ENCODE results near the gene SP100.
"Not testable (repeated sequence)": the region's sequence is repeated elsewhere in the genome, so short reads cannot be mapped to it uniquely, and the experiment has no call there.

SP100 gene

DNA sequence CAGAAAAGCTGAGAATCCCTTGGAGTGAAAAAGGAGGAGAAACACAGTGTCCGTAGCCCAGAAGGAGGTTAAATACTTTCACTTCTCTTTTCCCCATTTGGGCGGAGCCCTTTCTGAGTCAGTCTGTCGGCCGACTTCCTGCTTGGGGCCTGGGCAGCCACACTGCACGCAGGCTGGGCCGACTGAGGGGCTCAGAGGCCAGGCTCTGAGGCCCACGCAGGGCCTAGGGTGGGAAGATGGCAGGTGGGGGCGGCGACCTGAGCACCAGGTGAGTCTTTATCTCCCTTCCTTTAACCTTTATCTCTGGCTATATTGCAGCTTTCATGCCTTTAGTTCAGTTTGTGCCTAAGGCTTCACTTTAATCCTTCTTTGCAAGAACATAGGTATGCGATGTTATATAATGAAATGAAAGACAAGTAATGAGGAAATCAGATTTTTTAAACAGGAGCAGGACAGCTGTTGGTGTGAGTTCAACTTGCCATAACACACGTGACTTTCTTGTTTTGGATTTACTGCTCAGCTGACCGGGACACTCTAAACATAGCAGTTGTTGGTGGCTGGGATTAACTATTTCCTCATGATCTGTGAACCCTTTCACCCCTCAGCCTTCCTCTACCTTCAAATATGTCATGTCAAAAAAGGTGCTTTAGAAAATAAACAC, at the start of gene SP100:
Gene SP100, plus strand, starts transcription at position 141 of the 661 bp plus-strand sequence. Its CDS starts 96 bp downstream, at position 237.
- peak; percentile 95 for DNase-seq

DNA sequence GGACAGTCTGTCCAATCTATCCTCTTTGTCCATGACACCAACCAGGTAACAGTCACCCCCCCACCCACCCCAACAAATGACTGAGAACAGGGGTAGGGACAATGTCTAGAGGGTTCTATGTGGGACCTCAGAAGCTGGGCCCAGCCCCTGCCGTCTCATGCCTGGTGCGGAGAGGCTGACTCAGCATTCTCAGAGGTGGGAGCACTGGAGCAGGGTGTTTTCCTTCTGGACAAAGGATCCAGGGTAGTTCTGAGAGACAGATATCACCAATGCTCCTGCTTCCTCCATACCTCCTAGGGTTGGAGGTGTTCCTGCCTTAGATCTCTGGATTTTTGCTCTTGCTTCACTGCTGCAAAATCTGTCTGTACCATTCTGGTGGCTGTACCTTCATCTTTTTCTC, 33.9 kb upstream of the SP100 start:
- DNase-seq: no peak

DNA sequence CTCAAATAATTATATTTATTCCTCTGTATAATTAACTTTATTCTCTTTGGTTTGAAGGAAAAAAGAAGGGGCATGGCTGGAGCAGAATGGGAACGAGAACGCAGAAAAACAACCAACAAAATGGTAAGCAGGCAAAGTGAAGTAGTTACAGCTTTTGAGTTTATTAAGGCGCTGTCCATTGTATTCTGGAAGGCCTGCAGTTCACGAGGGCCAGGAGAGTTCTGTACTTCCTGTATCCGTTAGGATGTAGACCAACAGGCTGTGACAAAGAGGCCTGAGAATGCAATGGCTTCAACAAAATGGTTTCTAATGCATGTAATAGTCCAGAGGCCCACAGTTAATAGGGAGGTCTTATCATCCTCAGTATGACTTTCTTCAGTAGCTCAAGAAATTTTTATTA, 32.5 kb upstream of the SP100 start:
- DNase-seq: no peak

DNA sequence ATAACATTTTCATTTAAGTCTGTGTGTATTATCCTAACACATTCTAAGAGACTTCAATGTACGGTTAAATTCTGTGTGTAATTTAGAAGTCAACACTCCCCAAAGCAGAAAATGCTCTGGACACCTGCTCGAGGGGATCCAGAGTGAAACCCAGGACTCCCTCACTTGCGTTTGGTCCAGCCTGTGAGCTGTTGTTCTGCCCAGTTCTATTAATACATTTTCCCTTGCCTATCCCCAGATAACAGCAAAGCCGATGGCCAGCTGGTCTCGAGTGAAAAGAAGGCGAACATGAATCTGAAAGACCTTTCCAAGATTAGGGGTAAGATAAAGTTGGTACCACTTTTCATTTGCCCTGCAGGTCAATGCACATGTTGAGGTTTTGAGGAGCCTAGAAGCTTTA, 31.0 kb upstream of the SP100 start:
- no peak for DNase-seq

DNA sequence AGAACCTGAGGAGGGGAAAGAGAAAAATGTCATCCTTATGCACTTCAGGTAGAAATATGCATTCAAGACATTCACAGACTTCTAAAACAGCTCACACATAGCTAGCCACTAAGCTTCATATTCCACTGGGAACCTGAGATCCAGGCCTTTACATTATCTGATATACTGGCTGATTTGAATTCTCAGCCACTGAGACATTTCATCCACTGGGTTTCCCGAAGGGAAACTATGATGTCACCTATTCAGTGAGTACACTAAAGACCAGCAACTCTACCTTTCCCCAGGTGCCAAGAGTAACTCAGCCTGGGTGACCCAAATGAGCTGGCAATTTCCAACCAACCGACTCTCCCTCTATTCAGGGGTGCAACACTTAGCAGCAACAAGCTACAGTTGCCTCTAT, 21.7 kb upstream of the SP100 start:
- no peak for DNase-seq

DNA sequence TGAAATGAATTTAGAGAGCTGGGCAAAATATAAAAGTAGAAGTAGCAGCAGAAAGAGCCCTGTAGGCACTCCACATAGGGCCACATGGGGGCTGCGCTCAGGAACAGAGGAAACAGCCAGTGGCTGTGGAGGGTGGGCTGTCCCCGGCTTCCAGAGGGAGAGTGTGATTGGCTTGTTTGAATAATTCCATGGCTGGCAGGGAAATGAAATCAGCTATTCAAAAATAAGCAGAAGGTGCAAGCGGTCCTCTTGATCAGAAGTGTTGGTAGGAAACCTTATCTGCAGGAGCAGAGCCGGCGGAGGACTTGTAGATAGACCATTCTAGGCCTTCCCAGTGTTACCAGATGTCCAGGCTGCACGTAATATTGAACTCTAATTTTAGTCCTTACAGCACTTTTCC, 17.3 kb upstream of the SP100 start:
- DNase-seq: not testable (repeated sequence)

DNA sequence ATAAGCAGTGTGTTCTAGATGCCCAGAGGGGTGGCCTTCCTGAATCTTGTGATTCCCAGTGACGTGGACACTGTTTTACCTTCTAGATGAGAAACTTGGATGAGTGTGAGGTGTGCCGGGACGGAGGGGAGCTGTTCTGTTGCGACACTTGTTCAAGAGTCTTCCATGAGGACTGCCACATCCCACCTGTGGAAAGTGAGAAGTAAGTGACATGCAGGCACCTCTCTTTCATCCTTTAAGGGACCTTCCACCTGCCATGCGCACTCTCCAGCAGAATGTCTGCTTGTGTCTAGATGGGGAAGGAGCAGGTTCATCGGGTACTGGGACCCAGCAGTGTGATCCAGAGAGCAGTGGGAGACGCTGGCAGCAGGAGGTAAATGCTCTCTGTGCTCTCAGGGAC, 16.0 kb upstream of the SP100 start:
- no peak for DNase-seq

DNA sequence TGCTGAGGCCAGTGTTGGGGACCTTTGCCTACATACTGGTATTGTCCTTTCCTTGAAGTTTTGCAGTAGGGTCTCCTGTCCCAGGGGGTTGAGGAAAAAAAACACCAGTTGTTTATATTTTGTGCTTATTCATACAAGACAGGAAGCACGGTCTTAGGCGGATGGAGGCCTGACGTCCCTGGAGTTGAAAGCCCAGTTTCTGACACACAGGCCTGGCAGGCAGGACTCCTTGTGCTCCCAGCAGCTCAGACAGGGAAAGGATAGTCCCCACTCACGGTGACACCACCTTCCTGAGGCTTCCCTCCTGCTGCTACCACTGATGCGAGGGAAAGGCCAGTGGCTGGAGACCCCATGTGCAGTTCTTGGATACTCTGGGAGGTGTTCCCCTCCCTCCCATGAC, 15.5 kb upstream of the SP100 start:
- DNase-seq: no peak

DNA sequence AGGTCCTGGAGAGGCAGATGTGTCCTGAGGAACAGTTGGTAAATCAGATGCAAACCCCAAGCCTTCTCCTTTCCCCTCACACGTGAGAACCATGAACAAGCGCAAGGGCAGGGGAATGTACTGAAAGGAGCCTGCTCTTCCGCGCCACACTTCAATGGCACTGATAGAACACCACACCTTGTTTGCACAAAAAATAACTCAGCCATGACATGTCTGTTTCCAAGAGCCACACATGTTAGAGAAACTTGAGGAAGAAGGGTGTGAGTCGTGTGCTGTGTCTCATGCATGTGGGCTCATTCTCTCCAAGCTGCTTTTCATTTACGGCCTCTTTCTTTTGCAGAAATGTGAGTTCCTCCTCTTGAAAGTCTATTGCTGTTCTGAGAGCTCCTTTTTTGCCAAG, 15.0 kb upstream of the SP100 start:
- not testable (repeated sequence) for DNase-seq

DNA sequence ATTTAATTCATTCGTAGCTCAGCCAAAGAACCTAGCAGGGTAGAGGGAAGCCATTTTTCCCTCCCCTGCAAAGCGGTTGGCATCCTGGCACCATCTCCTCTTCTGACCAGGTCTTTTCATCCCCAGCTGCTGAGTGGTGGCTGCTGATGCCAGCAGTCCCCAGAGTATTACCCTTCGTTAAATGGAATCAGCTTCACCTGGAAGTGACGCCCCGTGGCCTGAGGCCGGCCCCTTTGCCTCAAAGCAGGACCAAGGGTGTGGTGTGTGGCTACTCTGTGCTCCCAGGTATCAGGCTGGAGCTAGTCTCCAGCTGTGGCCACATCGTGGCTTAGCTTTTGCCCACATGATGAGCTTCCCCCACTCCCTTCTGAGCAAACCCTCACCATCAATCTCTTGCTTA, 12.3 kb upstream of the SP100 start:
- no peak for DNase-seq

DNA sequence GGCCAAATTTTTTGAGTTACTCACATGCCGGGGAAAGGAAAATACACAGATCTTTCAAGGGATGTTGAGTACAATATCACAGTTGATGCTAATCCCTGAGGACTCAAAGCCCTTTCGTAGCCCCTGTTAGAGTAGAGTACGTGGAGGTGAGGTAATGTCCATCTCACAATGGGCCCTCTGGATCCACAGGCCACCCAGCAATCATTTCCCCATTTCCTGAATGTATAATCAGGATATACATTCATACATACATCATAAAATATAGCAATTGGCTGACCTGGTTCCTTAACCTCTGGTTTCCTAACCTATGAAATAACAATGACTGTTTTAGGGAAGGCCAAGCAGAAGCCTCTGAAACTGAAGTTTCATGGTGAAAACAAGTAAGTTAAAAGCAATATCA, 10.2 kb upstream of the SP100 start:
- DNase-seq: no peak

DNA sequence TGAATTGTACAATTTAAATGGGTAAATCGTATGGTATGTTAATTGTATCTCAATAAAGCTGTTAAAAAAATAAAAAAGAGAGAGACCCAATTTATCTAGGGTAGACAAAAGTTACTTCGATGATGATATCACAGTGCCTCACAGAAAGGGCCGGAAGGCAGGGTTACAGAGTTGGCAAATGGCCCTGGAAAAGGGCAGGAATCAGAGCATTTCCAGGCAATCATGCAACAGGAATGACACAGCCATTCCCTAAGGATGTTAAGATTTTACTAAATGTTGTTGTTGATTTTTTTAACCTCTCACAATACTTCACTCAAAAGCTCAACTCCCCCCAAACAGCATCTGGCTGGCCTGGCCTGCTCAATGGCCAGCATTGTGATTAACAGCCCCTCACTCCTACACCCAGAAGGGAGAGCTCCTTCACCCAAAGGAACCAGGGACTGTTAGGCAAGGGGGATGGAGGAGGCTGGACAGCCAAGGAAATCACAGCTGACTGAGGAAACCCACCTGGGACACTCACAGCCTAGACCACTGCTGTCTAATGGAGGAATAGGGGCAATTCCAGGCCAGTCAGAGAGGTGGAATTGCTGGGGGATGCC, 7.7 kb upstream of the SP100 start:
- DNase-seq: no peak

DNA sequence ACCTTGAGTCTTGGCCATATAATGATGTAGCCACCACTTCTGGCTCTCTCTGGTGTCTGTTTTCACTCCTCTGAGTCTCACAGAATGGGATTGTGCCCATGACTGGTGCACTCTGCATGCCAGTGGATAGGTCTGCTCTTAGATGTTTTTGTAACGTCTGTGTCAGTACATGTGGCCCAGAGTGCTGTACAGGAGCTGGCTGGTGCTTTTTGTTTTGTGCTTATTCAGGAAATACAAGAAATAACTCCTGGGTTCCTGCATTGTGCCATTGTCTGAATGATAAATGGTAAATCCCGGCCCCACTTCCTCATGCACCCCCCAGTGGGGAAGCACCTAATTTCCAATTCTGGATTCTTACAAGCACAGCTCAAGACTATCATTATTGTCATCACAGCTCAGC, 6.7 kb upstream of the SP100 start:
- DNase-seq: peak; percentile 70

DNA sequence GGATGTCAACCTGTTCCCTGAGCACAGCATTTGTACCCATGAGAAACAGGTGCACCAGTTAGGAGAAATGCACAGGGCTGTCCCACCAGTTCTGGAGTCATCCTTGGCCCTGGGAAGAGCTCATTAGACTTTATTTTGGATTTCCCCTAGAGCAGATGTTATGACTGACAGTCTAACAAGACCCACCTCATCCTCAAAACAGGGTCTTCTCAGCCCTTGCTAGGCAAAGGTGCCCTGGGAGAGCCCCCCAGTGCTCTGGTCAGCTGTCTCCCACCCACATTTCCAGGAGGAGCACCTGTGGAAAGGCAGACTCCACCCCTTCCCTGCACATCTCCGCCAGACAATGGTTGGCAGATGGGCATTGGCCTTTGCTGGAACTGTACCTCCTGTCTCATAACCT, 5.7 kb upstream of the SP100 start:
- DNase-seq: no peak

DNA sequence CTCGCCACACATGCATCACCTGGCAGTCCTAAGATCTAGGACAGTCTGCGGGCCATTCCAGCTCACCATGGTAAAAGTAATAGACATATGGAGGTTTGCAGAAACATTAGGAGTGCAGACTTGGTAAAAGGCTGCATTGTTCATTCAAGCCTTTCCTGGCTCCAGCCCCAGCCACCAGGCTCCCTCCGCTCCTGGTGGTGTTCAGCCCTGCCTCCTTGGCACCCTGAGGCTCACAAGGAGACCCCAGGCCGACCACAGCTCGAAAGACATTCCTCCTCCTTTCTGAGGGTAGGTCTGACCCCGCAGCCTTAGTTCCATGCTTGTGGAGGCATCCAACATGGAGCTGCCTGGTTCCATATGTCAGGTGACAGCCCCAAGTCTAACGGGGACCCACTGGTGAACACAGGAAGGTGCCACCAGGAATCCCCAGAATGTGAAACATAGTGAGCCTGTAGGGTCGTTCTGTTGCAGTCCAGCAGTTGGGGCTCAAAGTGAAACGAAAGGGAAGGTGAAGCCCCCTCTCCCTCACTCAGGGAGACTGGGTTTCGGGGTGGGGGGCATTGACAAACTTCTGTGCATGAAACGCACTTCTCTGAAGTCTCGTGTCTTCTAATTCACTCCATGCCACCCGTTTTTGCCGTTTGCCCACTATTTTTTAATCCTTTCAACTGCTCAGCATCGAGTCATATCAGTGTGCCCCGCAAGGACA, 5.0 kb upstream of the SP100 start:
- no peak for DNase-seq

DNA sequence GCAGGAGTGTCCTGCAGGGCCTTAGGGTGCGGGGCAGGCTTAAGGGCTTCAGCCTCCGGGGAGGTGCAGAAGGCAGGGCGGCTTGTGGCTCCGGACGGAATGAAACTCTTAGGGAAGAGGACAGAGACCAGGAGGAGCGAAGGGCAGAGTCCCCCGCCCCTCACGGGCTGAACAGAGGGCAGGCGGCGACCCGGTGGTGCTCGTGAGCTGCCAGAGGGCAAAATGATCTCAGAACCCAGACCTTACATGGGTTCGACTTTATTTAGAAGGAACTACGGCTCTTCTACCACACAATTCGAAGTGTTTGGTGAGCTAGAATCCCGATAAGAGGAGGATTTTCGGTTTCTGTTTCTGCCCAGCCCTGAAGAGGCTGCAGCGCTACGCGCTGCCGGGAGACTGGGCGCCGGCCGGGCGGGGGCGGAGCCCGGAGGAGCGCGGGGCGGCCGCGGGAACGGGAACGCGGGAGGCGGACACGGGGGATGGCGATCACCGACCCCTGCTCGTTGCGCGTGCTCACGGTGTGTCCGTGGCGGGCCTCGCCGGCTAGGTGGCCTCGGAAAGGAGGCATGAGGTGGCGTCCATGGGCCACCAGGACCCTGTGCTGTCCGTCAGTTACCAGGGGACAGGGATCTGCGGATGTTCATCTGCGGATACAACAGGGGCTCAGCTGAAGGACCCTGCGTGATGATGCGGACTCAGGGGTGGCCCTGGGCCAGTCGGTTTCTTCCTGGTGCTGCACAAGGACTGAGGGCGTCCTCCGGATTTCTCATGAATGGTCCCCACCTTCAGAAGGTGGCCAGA, 4.2 kb upstream of the SP100 start:
- peak; percentile 88 for DNase-seq

DNA sequence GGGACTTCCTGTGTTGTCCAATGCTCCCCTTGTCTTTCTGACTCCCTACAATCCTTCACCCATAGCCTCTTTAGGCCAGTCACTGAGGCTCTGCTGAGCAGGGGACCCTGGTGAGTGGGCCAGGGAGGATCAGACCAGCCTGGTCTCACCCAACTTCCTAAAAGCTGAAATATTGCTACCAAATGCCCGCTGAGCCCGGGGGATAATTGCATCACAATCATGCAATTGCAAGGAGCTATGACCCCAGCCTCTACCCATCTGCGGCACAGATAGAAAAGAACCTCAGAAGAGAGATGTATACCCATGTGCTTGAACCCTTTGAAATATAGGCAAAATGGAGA, 3.7 kb upstream of the SP100 start:
- peak; percentile 69 for DNase-seq

DNA sequence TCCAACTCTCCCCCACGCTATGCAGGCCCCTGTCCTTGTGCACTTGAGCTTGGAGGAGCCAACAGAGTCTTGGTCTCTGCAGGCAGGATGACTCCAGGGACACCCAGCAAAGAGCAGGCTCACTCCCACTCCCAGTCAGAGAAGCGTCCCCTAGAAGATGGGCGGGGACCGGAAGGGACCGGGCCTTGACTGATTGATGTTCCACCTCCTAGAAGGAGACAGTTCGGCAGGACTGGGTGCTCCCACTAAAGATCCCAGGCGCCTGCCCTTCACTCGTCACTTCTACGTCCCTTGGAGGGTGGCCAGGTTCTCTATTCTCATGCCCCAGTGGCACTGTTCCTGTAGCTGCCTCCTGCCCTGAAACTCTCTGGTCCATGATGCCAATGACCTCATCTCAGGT, 3.2 kb upstream of the SP100 start:
- no peak for DNase-seq

DNA sequence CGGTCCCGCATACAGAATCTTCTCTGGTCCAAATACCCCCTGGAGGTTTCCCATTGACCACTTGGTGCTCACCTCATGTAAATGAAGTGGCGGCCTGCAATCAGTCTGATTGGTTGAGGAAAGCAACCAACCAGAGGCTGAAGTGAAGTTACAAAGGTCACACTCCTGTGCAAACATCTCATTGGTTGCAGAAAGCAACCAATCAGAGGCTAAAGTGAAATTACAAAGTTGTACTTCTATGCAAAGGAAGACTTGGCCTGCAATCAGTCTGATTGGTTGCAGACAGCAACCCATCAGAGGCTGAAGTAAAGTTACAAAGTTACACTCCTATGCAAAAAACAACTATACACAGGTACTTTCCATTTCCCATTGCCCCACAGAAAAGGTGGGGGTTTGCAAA, 2.5 kb upstream of the SP100 start:
- DNase-seq: peak; percentile 10

DNA sequence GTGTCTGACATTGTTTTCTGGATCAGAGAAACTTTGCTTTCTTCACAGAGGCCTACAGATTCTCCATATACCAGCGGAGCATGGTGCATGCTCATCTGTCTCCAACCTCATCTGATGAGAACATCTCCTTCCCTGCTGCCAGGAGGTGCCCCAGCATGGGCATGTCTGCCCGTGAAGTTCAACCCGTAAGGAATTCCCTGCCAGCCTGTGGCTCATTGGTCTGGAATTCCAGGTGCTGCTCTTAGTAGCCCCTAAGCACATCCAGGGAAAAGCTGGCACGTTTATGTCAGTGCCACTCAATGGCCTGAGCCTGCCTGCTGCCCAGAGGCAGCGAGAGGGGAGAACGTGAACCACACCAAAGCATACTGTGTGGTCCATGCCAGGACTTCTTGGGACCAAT, 1.7 kb upstream of the SP100 start:
- DNase-seq: no peak

DNA sequence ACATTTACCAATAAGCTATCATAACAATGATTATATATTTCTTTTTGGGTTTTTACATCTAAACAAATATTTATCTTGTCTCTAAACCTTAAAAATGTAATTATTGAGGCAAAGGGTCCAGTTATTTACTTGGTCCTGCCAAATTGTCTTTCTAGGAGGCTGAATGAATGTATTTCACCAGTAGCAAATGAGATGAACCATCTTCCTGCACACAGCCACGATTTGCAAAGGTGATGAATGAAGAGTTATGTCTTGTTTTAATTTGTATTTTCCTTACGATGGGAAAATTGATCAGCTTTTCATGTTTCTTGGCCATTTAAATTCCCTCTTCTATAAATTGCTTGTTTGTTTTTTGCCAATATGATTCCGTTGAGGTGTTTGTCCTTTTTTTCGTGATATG, 1.4 kb downstream of the SP100 start:
- no peak for DNase-seq

DNA sequence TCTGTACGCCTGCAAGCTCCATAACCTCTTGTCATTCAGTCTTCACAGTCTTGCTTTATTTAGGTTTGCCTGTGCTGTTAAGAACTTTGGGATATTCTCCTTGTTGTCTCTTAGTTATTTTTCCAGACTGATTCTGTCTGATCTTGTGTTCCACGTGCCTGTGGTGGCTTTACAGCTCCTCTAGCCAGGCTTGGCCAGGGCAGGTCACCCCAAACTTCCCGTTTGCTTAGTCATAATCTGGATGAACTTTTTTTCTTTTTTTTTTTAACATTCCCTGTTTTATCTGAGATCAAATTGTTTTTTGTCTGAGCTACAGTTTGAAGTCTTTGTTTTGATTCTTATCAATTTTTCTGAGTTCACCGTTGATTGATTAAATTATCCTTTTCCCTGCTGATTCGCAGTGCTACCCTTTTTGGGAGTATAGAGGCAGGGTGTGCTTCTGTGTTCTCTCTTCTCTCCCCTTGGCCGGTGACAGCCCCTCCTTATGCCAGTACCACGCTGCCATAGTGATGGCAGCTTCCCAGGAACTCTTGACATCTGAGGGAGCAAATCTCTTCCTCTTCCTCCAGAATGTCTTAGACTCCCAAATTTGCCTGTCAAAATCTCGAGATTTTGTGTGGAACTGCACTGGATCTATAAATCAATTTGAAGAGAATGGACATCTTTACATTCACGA, 2.5 kb downstream of the SP100 start:
- DNase-seq: peak; percentile 42

DNA sequence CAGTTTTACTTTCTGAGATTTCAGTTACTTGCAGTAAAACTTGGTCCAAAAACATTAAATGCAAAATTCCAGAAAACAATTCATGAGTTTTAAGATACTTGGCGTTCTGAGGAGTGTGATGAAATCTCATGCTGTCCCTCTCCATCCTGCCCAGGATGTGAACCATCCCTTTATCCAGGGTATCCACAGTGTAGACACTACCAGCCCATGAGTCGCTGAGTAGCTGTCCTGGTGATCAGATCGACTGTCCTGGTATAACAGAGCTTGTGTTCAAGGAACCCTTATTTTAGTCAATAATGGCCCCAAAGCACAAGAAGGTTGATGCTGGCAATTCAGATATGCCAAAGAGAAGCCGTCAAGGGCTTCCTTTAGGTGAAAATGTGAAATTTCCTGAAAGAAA, 3.2 kb downstream of the SP100 start:
- no peak for DNase-seq
